A204.1 (cell line): ENCODE data around the gene ZNF638.

Experiments used
- FAIRE-seq: peaks from 2 replicates; lab custom pipeline; 2012; peaks lifted over from hg19 to GRCh38; lab: Jason Lieb, UNC

Gene ZNF638

GRCh38 chr2:71471276-71471675 lies 139.7 kb downstream of the ZNF638 start:
- FAIRE-seq = no peak

GRCh38 chr2:71472019-71472418 lies 140.4 kb downstream of the ZNF638 start:
- FAIRE-seq = no peak

- FAIRE-seq = no peak
Measured at GRCh38 chr2:71473346-71474031, 141.9 kb downstream of the ZNF638 start.

- FAIRE-seq = no peak
Measured at GRCh38 chr2:71474116-71474743, 142.6 kb downstream of the ZNF638 start.

GRCh38 chr2:71474744-71475397 lies 143.3 kb downstream of the ZNF638 start:
- FAIRE-seq = no peak

- FAIRE-seq = no peak
Measured at GRCh38 chr2:71476495-71476894, 144.9 kb downstream of the ZNF638 start.

GRCh38 chr2:71477231-71477691 lies 145.7 kb downstream of the ZNF638 start:
- no peak for FAIRE-seq

GRCh38 chr2:71478806-71479205 lies 147.2 kb downstream of the ZNF638 start:
- no peak for FAIRE-seq

- FAIRE-seq = no peak
Measured at GRCh38 chr2:71479261-71479660, 147.7 kb downstream of the ZNF638 start.

GRCh38 chr2:71481111-71481510 lies 149.5 kb downstream of the ZNF638 start:
- FAIRE-seq = no peak

- FAIRE-seq = no peak
Measured at GRCh38 chr2:71482055-71482454, 150.5 kb downstream of the ZNF638 start.

- FAIRE-seq = no peak
Measured at GRCh38 chr2:71483246-71483645, 151.7 kb downstream of the ZNF638 start.

- no peak for FAIRE-seq
Measured at GRCh38 chr2:71484354-71484753, 152.8 kb downstream of the ZNF638 start.
